ENCODE data around the gene CAMKV.

Gene CAMKV

GRCh38 chr3:49896345-49896744 lies 26.6 kb upstream of the CAMKV start:
- peaks cover 20 to 27% of the 10 kb centered on the region in 2 donors for H3K4me1 ChIP-seq (ENCODE audit: control insufficient read depth in 2 of 2, insufficient read depth in 2 of 2, low read length in 2 of 2)
- H3K27me3 ChIP-seq (ENCODE audit: control insufficient read depth in 2 of 2, insufficient read depth in 2 of 2, low read length in 2 of 2), result no peaks in the 10 kb centered on the region
- no peak overlapping the region for H3K27ac ChIP-seq (ENCODE audit: low read depth in 2 of 2, low read length in 2 of 2)
- no peak overlapping the region for H3K4me3 ChIP-seq (ENCODE audit: low read length in 2 of 2)
- H3K9me3 ChIP-seq (ENCODE audit: control insufficient read depth in 2 of 2, low read length in 2 of 2), result no peaks in the 10 kb centered on the region
- no peak overlapping the region for H3K9ac ChIP-seq (ENCODE audit: low read depth in 1 of 2, low read length in 2 of 2)
- H3K36me3 ChIP-seq (ENCODE audit: control insufficient read depth in 2 of 2, insufficient read depth in 2 of 2, low read length in 2 of 2), result peaks cover 38 to 41% of the 10 kb centered on the region in 2 donors

- Histone ChIP-seq H3K27ac (ENCODE audit: low read depth in 2 of 2, low read length in 2 of 2) (no peak overlapping the region), H3K4me3 (ENCODE audit: low read length in 2 of 2) (no peak overlapping the region), H3K9me3 (ENCODE audit: control insufficient read depth in 2 of 2, low read length in 2 of 2) (no peaks in the 10 kb centered on the region), H3K36me3 (ENCODE audit: control insufficient read depth in 2 of 2, insufficient read depth in 2 of 2, low read length in 2 of 2) (peaks cover 43% of the 10 kb centered on the region in 2 donors), H3K4me1 (ENCODE audit: control insufficient read depth in 2 of 2, insufficient read depth in 2 of 2, low read length in 2 of 2) (peaks cover 15 to 21% of the 10 kb centered on the region in 2 donors), H3K27me3 (ENCODE audit: control insufficient read depth in 2 of 2, insufficient read depth in 2 of 2, low read length in 2 of 2) (no peaks in the 10 kb centered on the region), H3K9ac (ENCODE audit: low read depth in 1 of 2, low read length in 2 of 2) (no peak overlapping the region)
Observed at GRCh38 chr3:49895791-49896190, 26.1 kb upstream of the CAMKV start.

GRCh38 chr3:49889296-49889695 lies 19.6 kb upstream of the CAMKV start:
- H3K36me3 ChIP-seq (ENCODE audit: control insufficient read depth in 2 of 2, insufficient read depth in 2 of 2, low read length in 2 of 2), result peaks cover 13 to 15% of the 10 kb centered on the region in 2 donors
- no peaks in the 10 kb centered on the region for H3K9me3 ChIP-seq (ENCODE audit: control insufficient read depth in 2 of 2, low read length in 2 of 2)
- no peak overlapping the region for H3K9ac ChIP-seq (ENCODE audit: low read depth in 1 of 2, low read length in 2 of 2)
- H3K4me3 ChIP-seq (ENCODE audit: low read length in 2 of 2), result no peak overlapping the region
- no peak overlapping the region for H3K27ac ChIP-seq (ENCODE audit: low read depth in 2 of 2, low read length in 2 of 2)
- no peaks in the 10 kb centered on the region for H3K4me1 ChIP-seq (ENCODE audit: control insufficient read depth in 2 of 2, insufficient read depth in 2 of 2, low read length in 2 of 2)
- no peaks in the 10 kb centered on the region for H3K27me3 ChIP-seq (ENCODE audit: control insufficient read depth in 2 of 2, insufficient read depth in 2 of 2, low read length in 2 of 2)

GRCh38 chr3:49886922-49887265 lies 17.2 kb upstream of the CAMKV start:
- Histone ChIP-seq H3K4me1 (ENCODE audit: control insufficient read depth in 2 of 2, insufficient read depth in 2 of 2, low read length in 2 of 2) (no peaks in the 10 kb centered on the region), H3K4me3 (ENCODE audit: low read length in 2 of 2) (no peak overlapping the region), H3K27me3 (ENCODE audit: control insufficient read depth in 2 of 2, insufficient read depth in 2 of 2, low read length in 2 of 2) (no peaks in the 10 kb centered on the region), H3K9me3 (ENCODE audit: control insufficient read depth in 2 of 2, low read length in 2 of 2) (no peaks in the 10 kb centered on the region), H3K9ac (ENCODE audit: low read depth in 1 of 2, low read length in 2 of 2) (no peak overlapping the region), H3K27ac (ENCODE audit: low read depth in 2 of 2, low read length in 2 of 2) (no peak overlapping the region), H3K36me3 (ENCODE audit: control insufficient read depth in 2 of 2, insufficient read depth in 2 of 2, low read length in 2 of 2) (peaks cover 13 to 15% of the 10 kb centered on the region in 2 donors)

- H3K27ac ChIP-seq (ENCODE audit: low read depth in 2 of 2, low read length in 2 of 2), result no peak overlapping the region
- peaks cover 3 to 4% of the 10 kb centered on the region in 2 donors for H3K4me1 ChIP-seq (ENCODE audit: control insufficient read depth in 2 of 2, insufficient read depth in 2 of 2, low read length in 2 of 2)
- H3K36me3 ChIP-seq (ENCODE audit: control insufficient read depth in 2 of 2, insufficient read depth in 2 of 2, low read length in 2 of 2), result peaks cover 0 to 3% of the 10 kb centered on the region in 2 donors
- H3K9me3 ChIP-seq (ENCODE audit: control insufficient read depth in 2 of 2, low read length in 2 of 2), result no peaks in the 10 kb centered on the region
- no peak overlapping the region for H3K9ac ChIP-seq (ENCODE audit: low read depth in 1 of 2, low read length in 2 of 2)
- H3K4me3 ChIP-seq (ENCODE audit: low read length in 2 of 2), result no peak overlapping the region
- no peaks in the 10 kb centered on the region for H3K27me3 ChIP-seq (ENCODE audit: control insufficient read depth in 2 of 2, insufficient read depth in 2 of 2, low read length in 2 of 2)
Observed at GRCh38 chr3:49883998-49884397, 14.3 kb upstream of the CAMKV start.

GRCh38 chr3:49882166-49882565 lies 12.5 kb upstream of the CAMKV start:
- Histone ChIP-seq H3K4me3 (ENCODE audit: low read length in 2 of 2) (no peak overlapping the region), H3K27ac (ENCODE audit: low read depth in 2 of 2, low read length in 2 of 2) (no peak overlapping the region), H3K9ac (ENCODE audit: low read depth in 1 of 2, low read length in 2 of 2) (no peak overlapping the region), H3K4me1 (ENCODE audit: control insufficient read depth in 2 of 2, insufficient read depth in 2 of 2, low read length in 2 of 2) (peaks cover 3 to 4% of the 10 kb centered on the region in 2 donors), H3K9me3 (ENCODE audit: control insufficient read depth in 2 of 2, low read length in 2 of 2) (no peaks in the 10 kb centered on the region), H3K27me3 (ENCODE audit: control insufficient read depth in 2 of 2, insufficient read depth in 2 of 2, low read length in 2 of 2) (no peaks in the 10 kb centered on the region), H3K36me3 (ENCODE audit: control insufficient read depth in 2 of 2, insufficient read depth in 2 of 2, low read length in 2 of 2) (peaks cover 0 to 3% of the 10 kb centered on the region in 2 donors)

- no peak overlapping the region for H3K9ac ChIP-seq (ENCODE audit: low read depth in 1 of 2, low read length in 2 of 2)
- peaks cover 3 to 4% of the 10 kb centered on the region in 2 donors for H3K4me1 ChIP-seq (ENCODE audit: control insufficient read depth in 2 of 2, insufficient read depth in 2 of 2, low read length in 2 of 2)
- H3K4me3 ChIP-seq (ENCODE audit: low read length in 2 of 2), result no peak overlapping the region
- H3K27me3 ChIP-seq (ENCODE audit: control insufficient read depth in 2 of 2, insufficient read depth in 2 of 2, low read length in 2 of 2), result no peaks in the 10 kb centered on the region
- no peaks in the 10 kb centered on the region for H3K9me3 ChIP-seq (ENCODE audit: control insufficient read depth in 2 of 2, low read length in 2 of 2)
- H3K36me3 ChIP-seq (ENCODE audit: control insufficient read depth in 2 of 2, insufficient read depth in 2 of 2, low read length in 2 of 2), result no peaks in the 10 kb centered on the region
- H3K27ac ChIP-seq (ENCODE audit: low read depth in 2 of 2, low read length in 2 of 2), result no peak overlapping the region
Observed at GRCh38 chr3:49880581-49881315, 11.0 kb upstream of the CAMKV start.

- Histone ChIP-seq H3K36me3 (ENCODE audit: control insufficient read depth in 2 of 2, insufficient read depth in 2 of 2, low read length in 2 of 2) (no peaks in the 10 kb centered on the region), H3K9me3 (ENCODE audit: control insufficient read depth in 2 of 2, low read length in 2 of 2) (no peaks in the 10 kb centered on the region), H3K27ac (ENCODE audit: low read depth in 2 of 2, low read length in 2 of 2) (no peak overlapping the region), H3K4me3 (ENCODE audit: low read length in 2 of 2) (no peak overlapping the region), H3K27me3 (ENCODE audit: control insufficient read depth in 2 of 2, insufficient read depth in 2 of 2, low read length in 2 of 2) (no peaks in the 10 kb centered on the region), H3K4me1 (ENCODE audit: control insufficient read depth in 2 of 2, insufficient read depth in 2 of 2, low read length in 2 of 2) (peaks cover 3 to 4% of the 10 kb centered on the region in 2 donors), H3K9ac (ENCODE audit: low read depth in 1 of 2, low read length in 2 of 2) (no peak overlapping the region)
Observed at GRCh38 chr3:49879721-49880120, 10.0 kb upstream of the CAMKV start.

- H3K4me1 ChIP-seq (ENCODE audit: control insufficient read depth in 2 of 2, insufficient read depth in 2 of 2, low read length in 2 of 2), result peaks cover 8 to 9% of the 10 kb centered on the region in 2 donors
- H3K27me3 ChIP-seq (ENCODE audit: control insufficient read depth in 2 of 2, insufficient read depth in 2 of 2, low read length in 2 of 2), result no peaks in the 10 kb centered on the region
- no peaks in the 10 kb centered on the region for H3K9me3 ChIP-seq (ENCODE audit: control insufficient read depth in 2 of 2, low read length in 2 of 2)
- H3K4me3 ChIP-seq (ENCODE audit: low read length in 2 of 2), result no peak overlapping the region
- no peak overlapping the region for H3K9ac ChIP-seq (ENCODE audit: low read depth in 1 of 2, low read length in 2 of 2)
- H3K36me3 ChIP-seq (ENCODE audit: control insufficient read depth in 2 of 2, insufficient read depth in 2 of 2, low read length in 2 of 2), result no peaks in the 10 kb centered on the region
- no peak overlapping the region for H3K27ac ChIP-seq (ENCODE audit: low read depth in 2 of 2, low read length in 2 of 2)
Observed at GRCh38 chr3:49878686-49879085, 9.0 kb upstream of the CAMKV start.

GRCh38 chr3:49877716-49878115 lies 8.0 kb upstream of the CAMKV start:
- no peaks in the 10 kb centered on the region for H3K9me3 ChIP-seq (ENCODE audit: control insufficient read depth in 2 of 2, low read length in 2 of 2)
- no peak overlapping the region for H3K9ac ChIP-seq (ENCODE audit: low read depth in 1 of 2, low read length in 2 of 2)
- no peak overlapping the region for H3K4me3 ChIP-seq (ENCODE audit: low read length in 2 of 2)
- no peaks in the 10 kb centered on the region for H3K27me3 ChIP-seq (ENCODE audit: control insufficient read depth in 2 of 2, insufficient read depth in 2 of 2, low read length in 2 of 2)
- H3K27ac ChIP-seq (ENCODE audit: low read depth in 2 of 2, low read length in 2 of 2), result no peak overlapping the region
- H3K36me3 ChIP-seq (ENCODE audit: control insufficient read depth in 2 of 2, insufficient read depth in 2 of 2, low read length in 2 of 2), result no peaks in the 10 kb centered on the region
- peaks cover 17% of the 10 kb centered on the region in 2 donors for H3K4me1 ChIP-seq (ENCODE audit: control insufficient read depth in 2 of 2, insufficient read depth in 2 of 2, low read length in 2 of 2)
